Endothelial cell of umbilical vein (primary cell): Measurements from ENCODE around the gene BAG5. TPM values are rescaled to one million over a fixed set of nuclear protein-coding genes. Genes with fewer than 3 reads are reported as not detected.

Experiments
- BruUV-seq: library from RNA; stranded (reverse); fragments of 400-500 nt; replicated peaks from 2 replicates; lab custom pipeline; 2021; lab: Mats Ljungman, UMichigan
- CTCF ChIA-PET: fragments of 300-600, 350-600 bp; sonication (Branson Sonifier 250); formaldehyde crosslinking; loops from one replicate; lab custom pipeline; 2021; ENCODE audit warnings: antibody characterized with exemption, inconsistent platforms; lab: Charles Lee
- POLR2A ChIA-PET: fragments of 300-600, 350-600 bp; sonication (Branson Sonifier 250); formaldehyde crosslinking; loops from one replicate; lab custom pipeline; 2021; ENCODE audit warnings: antibody characterized with exemption, inconsistent platforms; lab: Charles Lee
- DNase-seq: peaks from one replicate; pipeline ENCODE4 v3.0.0-alpha.2; 2011; ENCODE audit warnings: low read depth, low spot score
- FAIRE-seq: peaks from 2 replicates; lab custom pipeline; 2011; peaks lifted over from hg19 to GRCh38; lab: Jason Lieb, UNC
- H2AFZ ChIP-seq: 2 replicates; pipeline ENCODE4 v1.6.0; 2012; ENCODE audit warnings: low read depth, low read length, control low read depth, inconsistent platforms
- H3K27ac ChIP-seq: 2 replicates; pipeline ENCODE4 v1.5.1; 2011; ENCODE audit warnings: low read depth, mild to moderate bottlenecking, control low read depth, low read length, moderate library complexity; ENCODE audit not compliant: insufficient read depth
- H3K27me3 ChIP-seq, 2 experiments: 2 replicates each; pipeline versions ENCODE4 v1.6.0 to v1.6.1; 2011; ENCODE audit warnings: low read length in 2 of 2, mixed read lengths in 1 of 2; ENCODE audit not compliant: control insufficient read depth in 2 of 2, insufficient read depth in 2 of 2
- H3K36me3 ChIP-seq, 2 experiments: 2 replicates in 1 of 2; 3 replicates in 1 of 2; pipeline ENCODE4 v1.5.1; 2011; ENCODE audit warnings: low read length in 2 of 2, mild to moderate bottlenecking in 1 of 2, moderate library complexity in 1 of 2; ENCODE audit not compliant: control insufficient read depth in 2 of 2, insufficient read depth in 2 of 2; ENCODE audit errors: extremely low read depth in 1 of 2
- H3K4me1 ChIP-seq: 3 replicates; pipeline ENCODE4 v1.5.1; 2011; ENCODE audit warnings: mild to moderate bottlenecking, low read length; ENCODE audit not compliant: control insufficient read depth, insufficient read depth; ENCODE audit errors: extremely low read depth
- H3K4me2 ChIP-seq: 2 replicates; pipeline ENCODE4 v1.6.1; 2011; ENCODE audit warnings: low read length, control low read depth, mixed read lengths; ENCODE audit not compliant: insufficient read depth
- H3K4me3 ChIP-seq, 3 experiments: fragments of 200-600 bp in 1 of 3; sonication (generic), shearing (Covaris generic) in 1 of 3; replicated peaks in 1 of 3; 2 replicates each; pipeline ENCODE4 v1.5.1; 2011 to 2016; ENCODE audit warnings: control low read depth in 3 of 3, low read length in 3 of 3, mild to moderate bottlenecking in 2 of 3, inconsistent platforms in 1 of 3, low read depth in 1 of 3, moderate library complexity in 1 of 3; ENCODE audit not compliant: insufficient read depth in 1 of 3
- H3K79me2 ChIP-seq: 2 replicates; pipeline ENCODE4 v1.6.0; 2012; ENCODE audit warnings: low read length, inconsistent platforms; ENCODE audit not compliant: control insufficient read depth, insufficient read depth
- H3K9ac ChIP-seq: replicated peaks from 2 replicates; pipeline ENCODE3; 2011; ENCODE audit warnings: low read length, control low read depth; ENCODE audit not compliant: insufficient read depth; ENCODE audit errors: extremely low read depth
- H3K9me1 ChIP-seq: replicated peaks from 3 replicates; pipeline ENCODE4 v1.6.0; 2011; ENCODE audit warnings: mild to moderate bottlenecking, low read length; ENCODE audit not compliant: control insufficient read depth, insufficient read depth; ENCODE audit errors: extremely low read depth
- H3K9me3 ChIP-seq: replicated peaks from 2 replicates; pipeline ENCODE4 v1.5.1; 2012; ENCODE audit warnings: low read length, inconsistent platforms; ENCODE audit not compliant: control insufficient read depth, insufficient read depth
- H4K20me1 ChIP-seq: replicated peaks from 2 replicates; pipeline ENCODE3; 2011; ENCODE audit warnings: mild to moderate bottlenecking, low read length; ENCODE audit not compliant: control insufficient read depth, insufficient read depth; ENCODE audit errors: extremely low read depth
- FOS ChIP-seq: IDR thresholded peaks from 2 replicates; pipeline ENCODE4 v1.6.1; 2011; ENCODE audit warnings: mild to moderate bottlenecking, low read length, moderate library complexity, borderline replicate concordance; ENCODE audit not compliant: insufficient read depth
- JUN ChIP-seq: IDR thresholded peaks from 2 replicates; pipeline ENCODE4 v1.6.1; 2011; ENCODE audit warnings: borderline replicate concordance, low read depth; ENCODE audit not compliant: insufficient read length, insufficient read depth
- MYC ChIP-seq: IDR thresholded peaks from one replicate; pipeline ENCODE4 v1.6.1; 2011; ENCODE audit warnings: mild to moderate bottlenecking, low read depth, low read length
- dilution Hi-C: fragments of 300-500 bp; cut with MboI; formaldehyde crosslinking; loops from one replicate; pipeline ENCODE4 v1.15.0; 2019; ENCODE audit warnings: low sequenced_read_pairs; ENCODE audit not compliant: extremely low pct_ligation_motif_present
- intact Hi-C: fragments of 100-400 bp; cut with micrococcal nuclease; formaldehyde crosslinking; loops from one replicate; pipeline ENCODE4 v1.10.0; 2022
- polyA plus RNA-seq, 4 experiments: library from polyadenylated mRNA; depleted of rRNA in 3 of 4; stranded (reverse) in 3 of 4; unstranded in 1 of 4; fragments of >200 nt; gene quantifications; 2 replicates each; pipeline versions ENCODE4 v1.2.1 to v1.2.3, GENCODE V29; 2011 to 2012; ENCODE audit warnings: missing spikeins in 1 of 4
- total RNA-seq: library from RNA; stranded (reverse); gene quantifications from 2 replicates; pipeline ENCODE4 v1.2.3, GENCODE V29; 2021
- TF ChIP-seq, protein P1 (sequence below), 2 donors: IDR thresholded peaks; 1 replicate in 1 of 2; 2 replicates in 1 of 2; pipeline ENCODE4 v1.5.1; 2011; ENCODE audit warnings: low read length in 2 of 2, mild to moderate bottlenecking in 2 of 2, moderate library complexity in 2 of 2, control low read depth in 1 of 2, inconsistent platforms in 1 of 2, low read depth in 1 of 2; ENCODE audit not compliant: insufficient read depth in 1 of 2; ENCODE audit errors: extremely low read depth in 1 of 2

Gene BAG5
- total and polyA plus RNA-seq, 2 donors (not counting 3 experiments of a cell fraction or from before 2014, with no cell fraction given), result 6.3 to 32.5 TPM

GRCh38 chr14:103517174-103517566, 45.3 kb downstream of the BAG5 start:
- H3K9me1 ChIP-seq, result no peaks in the 10 kb centered on the region
- ChIA-PET POLR2A (interaction anchor here (0.6 kb wide), 1 partner anchor 159 kb away, joined by 3 read pairs; no protein-coding TSS in a partner anchor), CTCF (interaction anchor here (3.1 to 8.0 kb wide), 2 partner anchors 17 to 30 kb away, joined by 33 to 209 read pairs; no protein-coding TSS in a partner anchor)
- no peaks in the 10 kb centered on the region for H3K9me3 ChIP-seq
- no peak overlapping the region for H3K27ac ChIP-seq
- H3K79me2 ChIP-seq, result no peaks in the 10 kb centered on the region
- dilution Hi-C loops (no loop called here), intact Hi-C loops (no loop called here)
- DNase-seq (no peak), FAIRE-seq (no peak)
- H2AFZ ChIP-seq, result no peak overlapping the region
- H4K20me1 ChIP-seq, result no peaks in the 10 kb centered on the region
- H3K4me1 ChIP-seq, result peaks cover 11% of the 10 kb centered on the region
- TF ChIP-seq, protein P1, sequence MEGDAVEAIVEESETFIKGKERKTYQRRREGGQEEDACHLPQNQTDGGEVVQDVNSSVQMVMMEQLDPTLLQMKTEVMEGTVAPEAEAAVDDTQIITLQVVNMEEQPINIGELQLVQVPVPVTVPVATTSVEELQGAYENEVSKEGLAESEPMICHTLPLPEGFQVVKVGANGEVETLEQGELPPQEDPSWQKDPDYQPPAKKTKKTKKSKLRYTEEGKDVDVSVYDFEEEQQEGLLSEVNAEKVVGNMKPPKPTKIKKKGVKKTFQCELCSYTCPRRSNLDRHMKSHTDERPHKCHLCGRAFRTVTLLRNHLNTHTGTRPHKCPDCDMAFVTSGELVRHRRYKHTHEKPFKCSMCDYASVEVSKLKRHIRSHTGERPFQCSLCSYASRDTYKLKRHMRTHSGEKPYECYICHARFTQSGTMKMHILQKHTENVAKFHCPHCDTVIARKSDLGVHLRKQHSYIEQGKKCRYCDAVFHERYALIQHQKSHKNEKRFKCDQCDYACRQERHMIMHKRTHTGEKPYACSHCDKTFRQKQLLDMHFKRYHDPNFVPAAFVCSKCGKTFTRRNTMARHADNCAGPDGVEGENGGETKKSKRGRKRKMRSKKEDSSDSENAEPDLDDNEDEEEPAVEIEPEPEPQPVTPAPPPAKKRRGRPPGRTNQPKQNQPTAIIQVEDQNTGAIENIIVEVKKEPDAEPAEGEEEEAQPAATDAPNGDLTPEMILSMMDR (IDR thresholded peaks at IDR 0.05; ENCODE audit: extremely low read depth in 1 of 2, insufficient read depth in 1 of 2, low read depth in 1 of 2, low read length in 2 of 2), result no peak
- TF ChIP-seq MYC (no peak), JUN (no peak), FOS (no peak)
- H3K36me3 ChIP-seq, result no peaks in the 10 kb centered on the region
- peaks cover 3 to 14% of the 10 kb centered on the region in 2 experiments for H3K27me3 ChIP-seq
- no peak overlapping the region for H3K4me3 ChIP-seq
- H3K9ac ChIP-seq, result no peak overlapping the region
- no peak overlapping the region for H3K4me2 ChIP-seq
- BruUV-seq, result no TSS peak
